ENCODE measurements around the gene LOXL3. TPM values are rescaled to one million over a fixed set of nuclear protein-coding genes. Genes with fewer than 3 reads are reported as not detected.
A peak's percentile ranks its signal among the peaks of the same experiment; 100 is the strongest.

Gene LOXL3
- total and polyA plus RNA-seq, 2 donors (not counting 1 experiment from before 2014, with no cell fraction given) = 0.97 to 1.2 TPM

DNA sequence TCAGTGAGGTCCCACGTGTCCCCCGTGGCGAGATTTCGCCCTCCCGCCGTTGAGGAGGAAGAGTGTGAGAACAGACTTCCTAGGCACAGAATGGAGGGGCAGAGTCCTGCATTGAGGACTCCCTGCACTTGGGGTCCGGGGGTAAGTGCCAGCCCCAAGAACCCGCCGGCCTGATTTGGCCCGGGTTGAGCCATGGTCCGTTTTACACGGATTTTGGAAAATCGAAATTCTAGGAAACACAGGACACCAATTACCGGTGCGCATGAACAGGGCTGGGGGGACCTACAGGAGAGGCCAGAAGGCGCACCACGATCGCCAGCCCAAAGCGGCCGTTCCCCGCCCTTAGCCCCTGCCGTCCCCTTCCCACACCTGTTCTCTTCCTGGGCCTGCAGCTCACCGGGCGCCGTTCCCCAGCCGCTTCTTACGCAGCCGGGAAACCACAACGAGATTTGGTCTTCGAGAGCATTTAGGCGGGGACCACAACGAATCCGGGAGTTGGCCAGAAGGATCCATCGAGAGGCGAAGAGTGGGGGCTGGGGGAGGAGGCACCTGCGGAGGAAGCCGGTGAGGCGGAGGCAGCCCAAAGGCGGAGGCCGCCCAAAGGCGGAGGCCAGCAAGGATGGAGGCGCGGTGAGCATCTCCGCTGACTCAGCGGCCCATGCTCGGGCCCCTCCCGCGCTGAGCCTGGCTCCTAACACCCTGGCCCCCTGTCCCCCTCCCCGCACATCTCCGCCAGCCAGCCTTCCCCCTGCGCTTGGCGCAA, 40.0 kb downstream of the LOXL3 start:
- peak overlapping the region; percentile 60 for H3K4me3 Mint-ChIP-seq
- peak overlapping the region; percentile 46 for H2AFZ ChIP-seq (ENCODE audit: insufficient read depth, low read depth, low read length, poor library complexity, severe bottlenecking)
- ATAC-seq (ENCODE audit: low read depth) (no peak), DNase-seq (peak; percentile 68)
- peaks cover 6% of the 10 kb centered on the region for H4K20me1 ChIP-seq (ENCODE audit: control insufficient read depth, insufficient read depth, low read length, poor library complexity, severe bottlenecking)
- ChIA-PET POLR2A (interaction anchor here (1.7 kb wide), 1 partner anchor 16 kb away, joined by 7 read pairs; the partner anchor contains the start of genes AUP1 and HTRA2), CTCF (interaction anchor here (0.8 to 1.6 kb wide), 3 partner anchors 10 to 74 kb away, joined by 3 to 4 read pairs (median 4); no protein-coding TSS in a partner anchor)
- H3K4me1 Mint-ChIP-seq = peaks cover 29% of the 10 kb centered on the region
- peak overlapping the region; percentile 53 for H3K27ac Mint-ChIP-seq
- peaks cover 2 to 83% (median 56%) of the 10 kb centered on the region in 4 experiments for H3K27me3 ChIP-seq (replicated peaks in 1 of 4; ENCODE audit: control extremely low read depth in 1 of 4, control insufficient read depth in 3 of 4, insufficient read depth in 4 of 4, low read length in 3 of 4)
- no peaks in the 10 kb centered on the region for H3K36me3 ChIP-seq (replicated peaks in 1 of 2; ENCODE audit: control extremely low read depth in 1 of 2, control insufficient read depth in 1 of 2, extremely low read depth in 1 of 2, insufficient read depth in 2 of 2, low read length in 1 of 2)
- TF ChIP-seq EZH2 (IDR thresholded peaks at IDR 0.05; ENCODE audit: borderline replicate concordance, insufficient read depth, low read depth, low read length, poor library complexity, severe bottlenecking) = peak; percentile 71
- TF ChIP-seq, protein P1, sequence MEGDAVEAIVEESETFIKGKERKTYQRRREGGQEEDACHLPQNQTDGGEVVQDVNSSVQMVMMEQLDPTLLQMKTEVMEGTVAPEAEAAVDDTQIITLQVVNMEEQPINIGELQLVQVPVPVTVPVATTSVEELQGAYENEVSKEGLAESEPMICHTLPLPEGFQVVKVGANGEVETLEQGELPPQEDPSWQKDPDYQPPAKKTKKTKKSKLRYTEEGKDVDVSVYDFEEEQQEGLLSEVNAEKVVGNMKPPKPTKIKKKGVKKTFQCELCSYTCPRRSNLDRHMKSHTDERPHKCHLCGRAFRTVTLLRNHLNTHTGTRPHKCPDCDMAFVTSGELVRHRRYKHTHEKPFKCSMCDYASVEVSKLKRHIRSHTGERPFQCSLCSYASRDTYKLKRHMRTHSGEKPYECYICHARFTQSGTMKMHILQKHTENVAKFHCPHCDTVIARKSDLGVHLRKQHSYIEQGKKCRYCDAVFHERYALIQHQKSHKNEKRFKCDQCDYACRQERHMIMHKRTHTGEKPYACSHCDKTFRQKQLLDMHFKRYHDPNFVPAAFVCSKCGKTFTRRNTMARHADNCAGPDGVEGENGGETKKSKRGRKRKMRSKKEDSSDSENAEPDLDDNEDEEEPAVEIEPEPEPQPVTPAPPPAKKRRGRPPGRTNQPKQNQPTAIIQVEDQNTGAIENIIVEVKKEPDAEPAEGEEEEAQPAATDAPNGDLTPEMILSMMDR (IDR thresholded peaks at IDR 0.05) = no peak
- 6% methylated on average over 52 of the region's 52 CpGs for WGBS (ENCODE audit: insufficient coverage)
- peaks cover 0 to 31% (median 1%) of the 10 kb centered on the region in 3 donors for H3K9me3 ChIP-seq (ENCODE audit: control extremely low read depth in 1 of 3, control insufficient read depth in 2 of 3, insufficient read depth in 1 of 3, low read length in 2 of 3)
- H3K4me1 ChIP-seq (ENCODE audit: control insufficient read depth in 2 of 2, insufficient read depth in 2 of 2, low read length in 2 of 2) = peaks cover 36 to 48% of the 10 kb centered on the region in 2 donors
- H3K27me3 Mint-ChIP-seq = peaks cover 59% of the 10 kb centered on the region
- no peaks in the 10 kb centered on the region for H3K79me2 ChIP-seq (ENCODE audit: control insufficient read depth, insufficient read depth, low read length)
- peak overlapping the region in 1 of 5 experiments; percentile 68 for H3K4me3 ChIP-seq (ENCODE audit: control extremely low read depth in 1 of 5, extremely low read depth in 1 of 5, insufficient read depth in 1 of 5, low read depth in 2 of 5, low read length in 4 of 5)
- H3K27ac ChIP-seq (ENCODE audit: low read length in 2 of 2) = no peak overlapping the region
- H3K9me3 Mint-ChIP-seq (ENCODE audit: insufficient read depth) = no peaks in the 10 kb centered on the region
- peak overlapping the region; percentile 96 for H3K4me2 ChIP-seq (replicated peaks; ENCODE audit: low read depth, low read length, poor library complexity, severe bottlenecking)
- intact Hi-C loops (cut with micrococcal nuclease) = no loop called here
- H3K9ac ChIP-seq (ENCODE audit: low read length) = peak overlapping the region; percentile 67
